HepG2 (cell line): Measurements from ENCODE around the gene GDF2. TPM values are rescaled to one million over a fixed set of nuclear protein-coding genes. Genes with fewer than 3 reads are reported as not detected.

ENCODE experiments used
- ATAC-seq: fragments of 200-7000 bp; cut with Tn5 transposase; 3 replicates; pipeline ENCODE4 v1.9.1; 2020; ENCODE audit warnings: mild to moderate bottlenecking, moderate library complexity
- BruUV-seq: library from RNA; stranded (reverse); fragments of 400-500 nt; replicated peaks from 2 replicates; lab custom pipeline; 2021; lab: Mats Ljungman, UMichigan
- CTCF ChIA-PET: fragments of 300-600 bp; formaldehyde crosslinking; extraction: SDS; loops from one replicate; lab custom pipeline; 2021; ENCODE audit warnings: low total read pairs, inconsistent platforms, low intra/inter-chr PET ratio; lab: Yijun Ruan, JAX
- POLR2A ChIA-PET: fragments of 350-600 bp; sonication (Branson Sonifier 250); formaldehyde crosslinking; loops from one replicate; lab custom pipeline; 2020; ENCODE audit warnings: antibody characterized with exemption, inconsistent platforms; lab: Yijun Ruan, JAX
- DNase-seq: peaks from one replicate; pipeline ENCODE4 v3.0.0-alpha.2; 2015; ENCODE audit warnings: low spot score
- FAIRE-seq: peaks from 3 replicates; lab custom pipeline; 2011; peaks lifted over from hg19 to GRCh38; lab: Jason Lieb, UNC
- H2AFZ ChIP-seq: one replicate; pipeline ENCODE4 v1.6.1; 2011; ENCODE audit warnings: low read length, inconsistent platforms
- H3K27ac ChIP-seq: fragments of 300-600 bp; 3 replicates; pipeline ENCODE4 v1.8.0; 2011; ENCODE audit warnings: mixed run types, mild to moderate bottlenecking, mixed read lengths, low read length, inconsistent platforms; ENCODE audit not compliant: insufficient read depth; ENCODE audit errors: extremely low read length
- H3K27me3 ChIP-seq, 2 experiments: fragments of 200-600 bp in 1 of 2; 2 replicates in 1 of 2; 3 replicates in 1 of 2; pipeline versions ENCODE4 v1.6.0 to v1.8.0; 2011; ENCODE audit warnings: low read length in 2 of 2, mild to moderate bottlenecking in 2 of 2, moderate library complexity in 2 of 2, inconsistent platforms in 1 of 2; ENCODE audit not compliant: insufficient read depth in 2 of 2, control insufficient read depth in 1 of 2
- H3K36me3 ChIP-seq, 2 experiments: fragments of 200-600 bp in 1 of 2; replicated peaks in 1 of 2; 2 replicates in 1 of 2; 3 replicates in 1 of 2; pipeline versions ENCODE4 v1.5.1 to v1.8.0; 2011; ENCODE audit warnings: low read length in 2 of 2, inconsistent platforms in 1 of 2; ENCODE audit not compliant: insufficient read depth in 2 of 2, control insufficient read depth in 1 of 2
- H3K4me1 ChIP-seq: 2 replicates; pipeline ENCODE4 v1.5.1; 2012; ENCODE audit warnings: low read length, inconsistent platforms; ENCODE audit not compliant: insufficient read depth
- H3K4me2 ChIP-seq: 2 replicates; pipeline ENCODE4 v1.6.0; 2011; ENCODE audit warnings: low read depth, low read length, inconsistent platforms
- H3K4me3 ChIP-seq, 3 experiments: fragments of 200-600 bp in 1 of 3; sonication (generic), shearing (Covaris generic) in 1 of 3; replicated peaks in 1 of 3; 2 replicates each; pipeline ENCODE4 v1.5.1; 2011 to 2016; ENCODE audit warnings: low read length in 3 of 3, inconsistent platforms in 2 of 3, low read depth in 2 of 3, mild to moderate bottlenecking in 2 of 3, control low read depth in 1 of 3, mixed read lengths in 1 of 3; ENCODE audit not compliant: insufficient read depth in 1 of 3
- H3K79me2 ChIP-seq: one replicate; pipeline ENCODE4 v1.6.1; 2011; ENCODE audit warnings: low read length, inconsistent platforms; ENCODE audit not compliant: insufficient read depth
- H3K9ac ChIP-seq: 2 replicates; pipeline ENCODE4 v1.6.0; 2011; ENCODE audit warnings: mild to moderate bottlenecking, low read depth, low read length, inconsistent platforms; ENCODE audit not compliant: insufficient read depth
- H3K9me3 ChIP-seq: 2 replicates; pipeline ENCODE4 v1.5.1; 2012; ENCODE audit warnings: mild to moderate bottlenecking, low read length
- H4K20me1 ChIP-seq: 2 replicates; pipeline ENCODE4 v1.6.0; 2011; ENCODE audit warnings: inconsistent platforms, mild to moderate bottlenecking, low read length, moderate library complexity; ENCODE audit not compliant: insufficient read depth
- ARID5B ChIP-seq: IDR thresholded peaks from 2 replicates; pipeline ENCODE4 v1.4.0; 2020; ENCODE audit warnings: mild to moderate bottlenecking, missing genetic modification reagents
- HNF1B ChIP-seq: sonication (generic); formaldehyde crosslinking; IDR thresholded peaks from 2 replicates; pipeline ENCODE4 v1.5.1; 2020; ENCODE audit warnings: mild to moderate bottlenecking, moderate library complexity, missing genetic modification reagents
- IRF2 ChIP-seq: IDR thresholded peaks from 2 replicates; pipeline ENCODE4 v1.6.1; 2018; ENCODE audit warnings: missing genetic modification reagents, missing compliant biosample characterization
- NFYB ChIP-seq: sonication (generic); formaldehyde crosslinking; IDR thresholded peaks from 2 replicates; pipeline ENCODE4 v1.4.0; 2020; ENCODE audit warnings: missing genetic modification reagents
- RXRA ChIP-seq: sonication (generic); formaldehyde crosslinking; IDR thresholded peaks from 2 replicates; pipeline ENCODE4 v1.5.1; 2020; ENCODE audit warnings: missing genetic modification reagents
- WGBS: methylation state at CpG from one replicate; pipeline ENCODE4 v1.1.6; 2017; ENCODE audit warnings: low lambda C conversion rate; 5-methylcytosine and 5-hydroxymethylcytosine counted together
- in situ Hi-C: cut with HindIII; loops from 2 replicates; pipeline ENCODE4 v1.10.0; 2017; ENCODE audit warnings: low pct_unique_long_range_greater_than_20kb; ENCODE audit not compliant: extremely low pct_ligation_motif_present
- intact Hi-C: fragments of 100-400 bp; cut with micrococcal nuclease; formaldehyde crosslinking; loops from one replicate; pipeline ENCODE4 v1.10.0; 2022; ENCODE audit not compliant: unreplicated experiment
- polyA plus RNA-seq, 8 experiments: library from polyadenylated mRNA; depleted of rRNA in 3 of 8; stranded (reverse) in 7 of 8; unstranded in 1 of 8; fragments of >200 nt; fragmentation: Illumina TruSeq in 4 of 8; extraction: Trizol in 4 of 8; gene quantifications; 2 replicates each; pipeline versions ENCODE4 v1.2.1 to v1.2.3, GENCODE V29; 2011 to 2016; ENCODE audit warnings: low read depth in 4 of 8, missing spikeins in 1 of 8, mixed read lengths in 1 of 8; ENCODE audit not compliant: insufficient read depth in 1 of 8
- total RNA-seq, 5 experiments: library from RNA; depleted of rRNA; stranded (reverse); fragments of >200 nt; fragmentation: Illumina TruSeq; extraction: Trizol; gene quantifications; 2 replicates each; pipeline ENCODE4 v1.2.3, GENCODE V29; 2016; ENCODE audit warnings: low read depth in 1 of 5
- TF ChIP-seq, protein P1 (sequence below): IDR thresholded peaks from 2 replicates; pipeline ENCODE4 v1.6.1; 2016; ENCODE audit warnings: missing compliant biosample characterization, missing genetic modification reagents, borderline replicate concordance

The GDF2 gene
- total and polyA plus RNA-seq, 2 of the 13 experiments (the other 11 are each of a cell fraction or from before 2014, with no cell fraction given): not detected

- TF ChIP-seq RXRA (CRISPR knock-in tag) (no peak), HNF1B (CRISPR knock-in tag) (no peak), NFYB (CRISPR knock-in tag) (no peak), ARID5B (CRISPR knock-in tag) (no peak), IRF2 (CRISPR knock-in tag) (no peak)
- TF ChIP-seq, protein P1, sequence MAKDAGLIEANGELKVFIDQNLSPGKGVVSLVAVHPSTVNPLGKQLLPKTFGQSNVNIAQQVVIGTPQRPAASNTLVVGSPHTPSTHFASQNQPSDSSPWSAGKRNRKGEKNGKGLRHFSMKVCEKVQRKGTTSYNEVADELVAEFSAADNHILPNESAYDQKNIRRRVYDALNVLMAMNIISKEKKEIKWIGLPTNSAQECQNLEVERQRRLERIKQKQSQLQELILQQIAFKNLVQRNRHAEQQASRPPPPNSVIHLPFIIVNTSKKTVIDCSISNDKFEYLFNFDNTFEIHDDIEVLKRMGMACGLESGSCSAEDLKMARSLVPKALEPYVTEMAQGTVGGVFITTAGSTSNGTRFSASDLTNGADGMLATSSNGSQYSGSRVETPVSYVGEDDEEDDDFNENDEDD: no peak
- WGBS: 1% methylated on average over 9 of the region's 10 CpGs
- H3K9me3 ChIP-seq: no peaks in the 10 kb centered on the region
- H3K27me3 ChIP-seq: peaks cover 4 to 15% of the 10 kb centered on the region in 2 experiments; a peak in 3 of 5 replicates
- ChIA-PET POLR2A (no interaction called here), CTCF (interaction anchor here (1.3 to 2.5 kb wide), 3 partner anchors 263 to 286 kb away, joined by 3 to 23 read pairs (median 18); no protein-coding TSS in a partner anchor)
- ATAC-seq: no peak
- no peaks in the 10 kb centered on the region for H3K36me3 ChIP-seq
- in situ Hi-C loops: no loop called here
- H2AFZ ChIP-seq: no peak overlapping the region
- no peak for DNase-seq
- BruUV-seq: no TSS peak
- intact Hi-C loops: loop anchor here (5.0 kb wide), 1 partner anchor 264 kb away; no protein-coding TSS in a partner anchor
- FAIRE-seq: no peak
- H3K9ac ChIP-seq: no peak overlapping the region
- no peaks in the 10 kb centered on the region for H4K20me1 ChIP-seq
- H3K4me3 ChIP-seq: no peak overlapping the region
- no peaks in the 10 kb centered on the region for H3K79me2 ChIP-seq
- no peak overlapping the region for H3K4me2 ChIP-seq
- no peak overlapping the region for H3K27ac ChIP-seq
- no peaks in the 10 kb centered on the region for H3K4me1 ChIP-seq
Measured at GRCh38 chr10:47311193-47311931, 10.9 kb upstream of the GDF2 start.
